ENCODE results near the gene ARPIN.
"Not testable (repeated sequence)": the region's sequence is repeated elsewhere in the genome, so short reads cannot be mapped to it uniquely, and the experiment has no call there.

The ARPIN gene

GRCh38 chr15:89880727-89881126 lies 32.0 kb downstream of the ARPIN start:
- Histone ChIP-seq H3K27me3 (replicated peaks; ENCODE audit: control insufficient read depth, insufficient read depth, low read length, poor library complexity, severe bottlenecking) (no peaks in the 10 kb centered on the region), H3K36me3 (ENCODE audit: control insufficient read depth, insufficient read depth, low read length) (peaks cover 30% of the 10 kb centered on the region), H3K4me1 (ENCODE audit: control insufficient read depth, insufficient read depth, low read length, poor library complexity, severe bottlenecking) (no peaks in the 10 kb centered on the region), H3K9me3 (ENCODE audit: control insufficient read depth, low read length) (no peaks in the 10 kb centered on the region), H3K27ac (ENCODE audit: insufficient read depth, low read length, poor library complexity, severe bottlenecking) (no peak overlapping the region), H3K4me3 (ENCODE audit: insufficient read depth, low read depth, low read length, poor library complexity, severe bottlenecking) (no peak overlapping the region)
- no peak for DNase-seq

GRCh38 chr15:89878323-89878722 lies 34.4 kb downstream of the ARPIN start:
- Histone ChIP-seq H3K36me3 (ENCODE audit: control insufficient read depth, insufficient read depth, low read length) (peaks cover 14% of the 10 kb centered on the region), H3K27me3 (replicated peaks; ENCODE audit: control insufficient read depth, insufficient read depth, low read length, poor library complexity, severe bottlenecking) (no peaks in the 10 kb centered on the region), H3K4me3 (ENCODE audit: insufficient read depth, low read depth, low read length, poor library complexity, severe bottlenecking) (no peak overlapping the region), H3K4me1 (ENCODE audit: control insufficient read depth, insufficient read depth, low read length, poor library complexity, severe bottlenecking) (no peaks in the 10 kb centered on the region), H3K9me3 (ENCODE audit: control insufficient read depth, low read length) (no peaks in the 10 kb centered on the region), H3K27ac (ENCODE audit: insufficient read depth, low read length, poor library complexity, severe bottlenecking) (no peak overlapping the region)
- no peak for DNase-seq

GRCh38 chr15:89877083-89877425 lies 35.7 kb downstream of the ARPIN start:
- H3K36me3 ChIP-seq (ENCODE audit: control insufficient read depth, insufficient read depth, low read length): peaks cover 9% of the 10 kb centered on the region
- no peak overlapping the region for H3K4me3 ChIP-seq (ENCODE audit: insufficient read depth, low read depth, low read length, poor library complexity, severe bottlenecking)
- H3K9me3 ChIP-seq (ENCODE audit: control insufficient read depth, low read length): no peaks in the 10 kb centered on the region
- no peak for DNase-seq
- H3K4me1 ChIP-seq (ENCODE audit: control insufficient read depth, insufficient read depth, low read length, poor library complexity, severe bottlenecking): no peaks in the 10 kb centered on the region
- no peaks in the 10 kb centered on the region for H3K27me3 ChIP-seq (replicated peaks; ENCODE audit: control insufficient read depth, insufficient read depth, low read length, poor library complexity, severe bottlenecking)
- no peak overlapping the region for H3K27ac ChIP-seq (ENCODE audit: insufficient read depth, low read length, poor library complexity, severe bottlenecking)

- DNase-seq: no peak
- Histone ChIP-seq H3K9me3 (ENCODE audit: control insufficient read depth, low read length) (no peaks in the 10 kb centered on the region), H3K4me1 (ENCODE audit: control insufficient read depth, insufficient read depth, low read length, poor library complexity, severe bottlenecking) (no peaks in the 10 kb centered on the region), H3K36me3 (ENCODE audit: control insufficient read depth, insufficient read depth, low read length) (peaks cover 10% of the 10 kb centered on the region), H3K4me3 (ENCODE audit: insufficient read depth, low read depth, low read length, poor library complexity, severe bottlenecking) (no peak overlapping the region), H3K27ac (ENCODE audit: insufficient read depth, low read length, poor library complexity, severe bottlenecking) (no peak overlapping the region), H3K27me3 (replicated peaks; ENCODE audit: control insufficient read depth, insufficient read depth, low read length, poor library complexity, severe bottlenecking) (no peaks in the 10 kb centered on the region)
Measured at GRCh38 chr15:89876396-89877082, 36.2 kb downstream of the ARPIN start.

GRCh38 chr15:89875741-89876140 lies 37.0 kb downstream of the ARPIN start:
- no peak for DNase-seq
- Histone ChIP-seq H3K27ac (ENCODE audit: insufficient read depth, low read length, poor library complexity, severe bottlenecking) (no peak overlapping the region), H3K4me3 (ENCODE audit: insufficient read depth, low read depth, low read length, poor library complexity, severe bottlenecking) (no peak overlapping the region), H3K27me3 (replicated peaks; ENCODE audit: control insufficient read depth, insufficient read depth, low read length, poor library complexity, severe bottlenecking) (no peaks in the 10 kb centered on the region), H3K9me3 (ENCODE audit: control insufficient read depth, low read length) (no peaks in the 10 kb centered on the region), H3K36me3 (ENCODE audit: control insufficient read depth, insufficient read depth, low read length) (peaks cover 11% of the 10 kb centered on the region), H3K4me1 (ENCODE audit: control insufficient read depth, insufficient read depth, low read length, poor library complexity, severe bottlenecking) (no peaks in the 10 kb centered on the region)

- Histone ChIP-seq H3K4me3 (ENCODE audit: insufficient read depth, low read depth, low read length, poor library complexity, severe bottlenecking) (no peak overlapping the region), H3K36me3 (ENCODE audit: control insufficient read depth, insufficient read depth, low read length) (peaks cover 15% of the 10 kb centered on the region), H3K27ac (ENCODE audit: insufficient read depth, low read length, poor library complexity, severe bottlenecking) (no peak overlapping the region), H3K4me1 (ENCODE audit: control insufficient read depth, insufficient read depth, low read length, poor library complexity, severe bottlenecking) (no peaks in the 10 kb centered on the region), H3K27me3 (replicated peaks; ENCODE audit: control insufficient read depth, insufficient read depth, low read length, poor library complexity, severe bottlenecking) (no peaks in the 10 kb centered on the region), H3K9me3 (ENCODE audit: control insufficient read depth, low read length) (no peaks in the 10 kb centered on the region)
- DNase-seq: peak; percentile 38 to 61 (median 50)
Measured at GRCh38 chr15:89874926-89875564, 37.7 kb downstream of the ARPIN start.

GRCh38 chr15:89870688-89871288 lies 42.0 kb downstream of the ARPIN start:
- H3K36me3 ChIP-seq (ENCODE audit: control insufficient read depth, insufficient read depth, low read length): peaks cover 13% of the 10 kb centered on the region
- no peak for DNase-seq
- H3K9me3 ChIP-seq (ENCODE audit: control insufficient read depth, low read length): no peaks in the 10 kb centered on the region
- H3K4me3 ChIP-seq (ENCODE audit: insufficient read depth, low read depth, low read length, poor library complexity, severe bottlenecking): no peak overlapping the region
- no peak overlapping the region for H3K27ac ChIP-seq (ENCODE audit: insufficient read depth, low read length, poor library complexity, severe bottlenecking)
- H3K27me3 ChIP-seq (replicated peaks; ENCODE audit: control insufficient read depth, insufficient read depth, low read length, poor library complexity, severe bottlenecking): no peaks in the 10 kb centered on the region
- no peaks in the 10 kb centered on the region for H3K4me1 ChIP-seq (ENCODE audit: control insufficient read depth, insufficient read depth, low read length, poor library complexity, severe bottlenecking)

- Histone ChIP-seq H3K27ac (ENCODE audit: insufficient read depth, low read length, poor library complexity, severe bottlenecking) (no peak overlapping the region), H3K9me3 (ENCODE audit: control insufficient read depth, low read length) (no peaks in the 10 kb centered on the region), H3K4me1 (ENCODE audit: control insufficient read depth, insufficient read depth, low read length, poor library complexity, severe bottlenecking) (no peaks in the 10 kb centered on the region), H3K36me3 (ENCODE audit: control insufficient read depth, insufficient read depth, low read length) (peaks cover 13% of the 10 kb centered on the region), H3K27me3 (replicated peaks; ENCODE audit: control insufficient read depth, insufficient read depth, low read length, poor library complexity, severe bottlenecking) (no peaks in the 10 kb centered on the region), H3K4me3 (ENCODE audit: insufficient read depth, low read depth, low read length, poor library complexity, severe bottlenecking) (no peak overlapping the region)
- no peak for DNase-seq
Measured at GRCh38 chr15:89870006-89870405, 42.7 kb downstream of the ARPIN start.

- not testable (repeated sequence) for H3K27me3 ChIP-seq (replicated peaks; ENCODE audit: control insufficient read depth, insufficient read depth, low read length, poor library complexity, severe bottlenecking); H3K27ac ChIP-seq (ENCODE audit: insufficient read depth, low read length, poor library complexity, severe bottlenecking); H3K4me1 ChIP-seq (ENCODE audit: control insufficient read depth, insufficient read depth, low read length, poor library complexity, severe bottlenecking); H3K9me3 ChIP-seq (ENCODE audit: control insufficient read depth, low read length); DNase-seq; H3K4me3 ChIP-seq (ENCODE audit: insufficient read depth, low read depth, low read length, poor library complexity, severe bottlenecking)
- peaks cover 17% of the 10 kb centered on the region for H3K36me3 ChIP-seq (ENCODE audit: control insufficient read depth, insufficient read depth, low read length)
Measured at GRCh38 chr15:89869490-89869889, 43.3 kb downstream of the ARPIN start.

GRCh38 chr15:89864958-89865739 lies 47.6 kb downstream of the ARPIN start:
- Histone ChIP-seq H3K36me3 (ENCODE audit: control insufficient read depth, insufficient read depth, low read length) (peaks cover 19% of the 10 kb centered on the region), H3K4me3 (ENCODE audit: insufficient read depth, low read depth, low read length, poor library complexity, severe bottlenecking) (no peak overlapping the region), H3K4me1 (ENCODE audit: control insufficient read depth, insufficient read depth, low read length, poor library complexity, severe bottlenecking) (no peaks in the 10 kb centered on the region), H3K27me3 (replicated peaks; ENCODE audit: control insufficient read depth, insufficient read depth, low read length, poor library complexity, severe bottlenecking) (no peaks in the 10 kb centered on the region), H3K9me3 (ENCODE audit: control insufficient read depth, low read length) (no peaks in the 10 kb centered on the region), H3K27ac (ENCODE audit: insufficient read depth, low read length, poor library complexity, severe bottlenecking) (no peak overlapping the region)
- DNase-seq: no peak
